Right lobe of liver (tissue), 4 donors: ENCODE results near the gene SPDL1.

Experiments used
- CTCF ChIP-seq, 4 donors: fragments of 200-600 bp in 3 of 4; fragments of 450-650 bp in 1 of 4; IDR thresholded peaks; one replicate each; pipeline versions ENCODE4 v1.5.1 to v1.8.0; 2016 to 2022; ENCODE audit warnings: antibody characterized with exemption in 4 of 4, mild to moderate bottlenecking in 2 of 4
- POLR2A ChIP-seq: fragments of 450-650 bp; IDR thresholded peaks from one replicate; pipeline ENCODE4 v1.6.1; 2017; ENCODE audit warnings: antibody characterized with exemption, mild to moderate bottlenecking
- donor health status: DM: no; HTN: no; CAD: no.
- donor health status: DM: no; HTN: no; CAD: no.
- donor health status: DM: no; HTN: yes; CAD: no.

GRCh38 chr5:169534311-169534880, 49.2 kb upstream of the SPDL1 start:
- TF ChIP-seq CTCF (IDR thresholded peaks at IDR 0.05) (no peak), POLR2A (no peak)
